ENCODE measurements around the gene CACNA2D4.

The CACNA2D4 gene

DNA sequence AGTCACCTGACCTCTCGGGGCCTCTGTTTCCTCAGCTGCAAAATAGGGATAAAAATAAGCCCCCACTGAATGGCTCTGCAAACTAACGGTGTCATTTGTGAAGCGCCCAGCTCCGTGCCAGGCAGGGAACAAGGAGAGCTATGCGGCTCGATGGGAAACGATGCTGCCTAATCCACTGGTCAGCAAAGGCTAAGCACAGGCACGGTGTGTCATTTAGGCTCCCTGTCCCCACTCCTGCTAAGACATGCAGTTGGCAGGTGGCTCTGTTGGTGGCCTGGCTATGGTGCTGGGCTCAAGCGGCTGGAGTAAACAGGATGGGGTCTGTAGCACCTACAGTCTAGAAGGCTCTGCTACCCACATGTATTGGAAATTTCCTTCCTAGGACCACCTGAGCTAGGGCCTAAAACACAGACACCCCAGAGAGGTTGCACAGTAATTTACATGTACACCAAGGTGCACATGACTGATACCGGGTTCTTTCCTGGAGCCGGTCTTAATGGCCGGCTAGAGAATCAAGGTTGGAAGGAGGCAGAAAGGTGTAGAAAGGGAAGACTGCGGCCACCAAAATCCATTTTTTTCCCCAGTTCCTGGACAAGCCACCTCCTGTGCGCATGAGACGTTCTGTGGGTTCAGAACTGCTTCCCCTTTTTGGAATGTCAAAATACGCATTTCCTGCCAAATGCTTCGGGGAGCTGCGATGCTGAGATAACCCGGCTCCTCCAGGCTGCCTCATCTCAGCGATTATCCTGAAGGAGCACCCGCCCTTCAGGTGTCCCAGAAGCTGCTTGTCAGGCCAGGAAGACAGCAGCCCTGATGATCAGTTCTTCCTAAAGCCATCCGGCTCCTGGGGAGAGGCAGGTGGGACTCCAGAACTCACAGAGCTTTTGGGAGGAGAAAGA is 1.0 kb downstream of the CACNA2D4 start:
- no peak for DNase-seq

- DNase-seq = no peak
Observed at GRCh38 chr12:1916371-1917171, 1.9 kb downstream of the CACNA2D4 start.

DNA sequence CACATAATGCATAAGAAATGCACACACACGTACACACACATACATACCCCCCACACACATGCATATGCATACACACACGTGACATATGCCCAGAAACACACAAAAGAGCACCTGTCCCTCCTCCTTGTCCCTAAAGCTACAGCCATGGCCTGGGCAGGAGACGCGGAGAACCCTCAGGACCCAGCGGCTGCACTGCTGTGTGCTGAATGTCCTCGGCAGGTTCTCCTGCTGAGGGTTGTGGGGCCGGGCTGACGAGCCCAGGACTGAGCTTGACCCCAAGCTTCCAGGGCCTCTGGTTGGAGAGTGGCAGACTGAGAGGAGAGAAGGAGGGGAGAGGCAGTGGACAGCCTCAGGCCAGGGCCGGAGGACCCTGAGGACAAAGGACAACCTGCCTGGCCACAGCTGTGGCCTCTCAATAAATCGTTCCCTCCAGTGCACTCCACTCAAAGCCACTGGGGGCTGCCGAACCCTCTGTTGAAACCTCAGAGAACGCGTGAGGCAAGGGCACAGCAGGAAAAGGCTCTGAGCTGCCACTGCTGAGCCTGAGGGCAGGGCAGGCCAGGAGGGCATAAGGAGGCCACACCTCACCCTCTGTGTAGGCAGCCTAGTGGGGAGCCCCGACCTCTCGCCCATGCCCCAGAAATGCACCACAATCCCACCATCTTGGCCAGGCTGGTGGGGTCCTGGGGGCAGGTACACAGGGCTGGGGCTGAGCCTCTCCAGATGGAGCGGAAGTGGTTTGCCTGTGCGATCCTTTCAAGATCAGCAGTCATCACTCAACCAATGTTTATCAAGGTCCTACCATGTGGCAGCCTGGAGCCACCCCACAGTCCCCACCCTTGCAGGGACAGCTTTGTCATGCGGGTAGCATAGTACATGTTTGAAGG is 3.1 kb downstream of the CACNA2D4 start:
- no peak for DNase-seq

GRCh38 chr12:1914114-1914911 is 4.1 kb downstream of the CACNA2D4 start:
- no peak for DNase-seq

GRCh38 chr12:1913377-1914113 is 4.9 kb downstream of the CACNA2D4 start:
- no peak for DNase-seq

DNA sequence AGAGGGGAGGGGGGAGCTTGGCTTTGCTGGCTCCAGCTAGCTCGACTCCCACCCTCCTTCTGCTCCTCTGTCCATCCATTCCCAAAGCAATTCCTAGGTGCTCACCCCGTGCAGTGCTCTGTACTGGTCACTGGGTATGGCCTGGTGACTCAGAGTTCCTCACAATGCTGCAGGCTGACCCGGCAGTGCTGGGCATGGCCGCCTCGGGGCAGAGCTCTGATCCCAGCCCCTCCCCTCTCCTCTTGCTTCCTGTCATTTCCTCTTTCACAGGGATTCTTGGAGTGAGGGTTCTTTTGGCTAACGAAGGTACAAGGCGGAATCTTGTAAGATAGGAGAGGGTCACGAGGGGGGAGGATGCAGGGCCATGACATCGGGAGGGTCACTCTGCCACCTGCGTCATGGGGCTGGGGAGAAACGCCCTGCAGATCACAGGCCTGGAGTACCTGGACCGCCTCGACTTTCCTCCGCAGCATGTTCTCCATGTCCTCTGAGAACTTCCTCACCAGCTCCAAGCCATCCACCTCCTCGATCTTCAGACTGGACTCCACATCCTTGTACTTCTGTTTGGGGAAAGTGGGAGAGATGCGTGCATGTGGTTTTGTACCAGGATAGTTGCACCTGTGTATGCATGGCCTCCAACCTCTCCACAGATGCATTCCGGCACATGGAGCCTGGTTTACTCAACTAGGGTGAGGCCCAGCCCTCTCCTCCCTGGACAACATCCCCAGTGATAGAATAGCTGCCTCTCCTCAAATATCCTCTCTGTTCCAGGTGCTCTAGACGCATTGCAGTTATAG is 5.7 kb downstream of the CACNA2D4 start:
- no peak for DNase-seq

- no peak for DNase-seq
Observed at GRCh38 chr12:1911598-1912575, 6.6 kb downstream of the CACNA2D4 start.

- no peak for DNase-seq
Observed at GRCh38 chr12:1910468-1910867, 8.0 kb downstream of the CACNA2D4 start.

GRCh38 chr12:1908758-1909157 is 9.7 kb downstream of the CACNA2D4 start:
- DNase-seq = no peak

- peak; percentile 34 for DNase-seq
Observed at GRCh38 chr12:1907652-1908611, 10.5 kb downstream of the CACNA2D4 start.

DNA sequence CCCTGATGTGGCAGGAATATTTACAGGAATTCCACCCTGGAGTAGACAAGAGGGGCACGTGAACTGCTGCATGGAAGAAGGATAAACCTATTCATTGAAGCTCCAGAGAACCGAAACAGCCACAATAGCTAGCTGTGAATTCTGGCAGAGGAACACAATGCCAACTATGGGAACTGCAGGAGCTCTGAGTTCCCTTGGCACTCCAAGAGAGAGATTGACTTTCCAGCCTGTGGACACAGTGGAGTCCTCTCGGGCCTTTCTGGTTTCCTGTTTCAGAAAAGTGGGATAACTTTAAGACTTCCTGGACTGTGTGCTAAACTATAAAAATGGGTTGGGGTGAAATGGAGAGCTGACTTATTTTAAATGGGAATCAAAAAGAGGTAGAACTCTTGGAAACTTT is 11.9 kb downstream of the CACNA2D4 start:
- DNase-seq = no peak

GRCh38 chr12:1904875-1905274 is 13.6 kb downstream of the CACNA2D4 start:
- DNase-seq = no peak

GRCh38 chr12:1896964-1897363 is 21.5 kb downstream of the CACNA2D4 start:
- no peak for DNase-seq

- no peak for DNase-seq
Observed at GRCh38 chr12:1890810-1891209, 27.6 kb downstream of the CACNA2D4 start.

DNA sequence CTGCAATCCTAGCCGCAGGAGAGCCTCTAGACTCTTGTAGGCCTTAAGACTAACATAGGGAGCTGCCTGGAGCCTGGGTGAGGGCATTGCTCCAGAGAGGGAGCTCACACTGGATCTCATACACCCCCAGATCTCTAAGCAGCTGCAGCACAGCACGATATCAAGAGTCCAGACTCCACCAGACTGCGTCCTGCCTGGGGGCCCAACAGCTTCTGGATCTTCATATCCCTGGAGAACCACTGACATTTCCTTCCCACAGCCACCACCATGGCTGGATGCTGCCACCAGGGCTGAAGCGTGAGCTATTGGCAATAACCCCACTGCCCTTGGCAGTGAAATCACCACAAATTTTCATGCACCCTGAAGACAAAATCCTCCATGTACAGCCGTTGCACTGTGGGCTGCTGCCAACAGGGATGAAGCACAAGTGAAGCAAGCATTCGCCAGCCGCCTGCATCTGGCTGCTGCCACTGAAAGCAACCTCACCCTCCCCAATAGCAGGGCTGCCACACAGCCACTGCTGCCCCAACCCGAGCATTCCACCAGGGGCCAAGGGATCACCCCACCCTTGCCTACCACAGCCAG is 28.2 kb downstream of the CACNA2D4 start:
- no peak for DNase-seq

DNA sequence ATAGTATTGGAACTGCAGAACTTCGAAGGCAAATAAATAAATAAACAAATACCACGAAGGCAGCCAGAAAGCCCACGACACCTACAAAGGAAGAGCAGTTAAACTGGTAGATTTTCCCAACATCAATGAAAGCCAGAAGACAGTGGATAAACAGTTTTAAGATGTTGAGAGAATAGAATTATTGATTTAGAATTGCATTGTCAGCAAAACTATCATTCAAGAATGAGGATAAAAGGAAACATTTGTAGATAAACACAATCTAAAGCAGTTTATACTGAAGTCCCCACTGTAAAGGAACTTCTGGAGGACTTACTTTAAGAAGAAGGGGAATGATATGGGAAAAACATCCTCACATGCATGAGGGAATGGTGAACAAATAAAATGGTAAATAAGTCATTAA is 29.5 kb downstream of the CACNA2D4 start:
- no peak for DNase-seq

DNA sequence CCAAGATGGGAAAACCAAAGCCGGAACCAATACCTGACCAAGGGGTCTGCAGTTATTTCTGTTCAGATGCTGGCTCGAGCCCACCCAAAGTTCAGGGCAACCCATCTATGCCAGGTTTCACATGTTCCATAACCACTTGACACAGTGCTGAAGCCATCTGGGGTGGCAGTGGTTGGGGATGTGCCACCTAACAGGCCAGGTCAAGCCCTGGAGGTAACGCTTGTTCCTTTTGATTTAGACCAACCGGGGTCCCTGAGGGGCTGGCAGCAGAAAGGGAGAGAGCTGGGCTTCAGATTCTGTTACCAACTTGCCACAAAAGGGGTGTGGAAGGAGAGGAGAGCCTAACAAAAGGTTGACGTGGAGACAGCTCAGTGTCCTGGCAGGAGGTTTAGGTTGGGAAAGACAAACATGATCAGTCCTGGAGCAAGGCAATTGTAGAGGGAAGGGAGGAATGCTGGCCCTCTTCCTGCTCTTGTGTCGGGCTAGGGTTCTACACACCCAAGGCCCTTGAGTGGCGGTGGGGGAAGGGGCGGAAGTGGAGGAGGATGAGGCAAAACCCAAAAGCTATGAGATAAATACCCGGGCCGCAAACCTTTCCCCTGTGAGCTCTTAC is 31.9 kb downstream of the CACNA2D4 start:
- DNase-seq = no peak
